H1 (cell line): ENCODE measurements around the gene RHCG. TPM values are rescaled to one million over a fixed set of nuclear protein-coding genes. Genes with fewer than 3 reads are reported as not detected.
A peak's percentile ranks its signal among the peaks of the same experiment; 100 is the strongest.

Experiments used
- ASH2L ChIP-seq: fragments of 200-600, 300-600 bp; sonication (generic); IDR thresholded peaks from one replicate; pipeline ENCODE4 v1.7.1; 2017; ENCODE audit warnings: low read length
- BCL11A ChIP-seq, 2 experiments: IDR thresholded peaks; one replicate each; pipeline ENCODE4 v1.6.1; 2011; ENCODE audit warnings: low read depth in 2 of 2, low read length in 2 of 2, mild to moderate bottlenecking in 2 of 2
- BRCA1 ChIP-seq: IDR thresholded peaks from 2 replicates; pipeline ENCODE4 v1.6.1; 2012; ENCODE audit warnings: low read depth, low read length, improper control_type of control experiment
- CBX8 ChIP-seq: fragments of 300-800, 300-1000 bp; sonication (generic); IDR thresholded peaks from 2 replicates; pipeline ENCODE4 v1.7.1; 2016; ENCODE audit warnings: low read depth, low read length, borderline replicate concordance
- CEBPB ChIP-seq: IDR thresholded peaks from 2 replicates; pipeline ENCODE4 v1.6.1; 2012; ENCODE audit warnings: low read depth, low read length
- GABPA ChIP-seq: IDR thresholded peaks from 2 replicates; pipeline ENCODE4 v1.6.1; 2011; ENCODE audit warnings: mild to moderate bottlenecking, low read length, moderate library complexity, borderline replicate concordance; ENCODE audit not compliant: insufficient read depth
- MAFK ChIP-seq: IDR thresholded peaks from 2 replicates; pipeline ENCODE4 v1.6.1; 2012; ENCODE audit warnings: low read depth, mild to moderate bottlenecking, improper control_type of control experiment, low read length
- POLR2AphosphoS5 ChIP-seq: IDR thresholded peaks from 2 replicates; pipeline ENCODE4 v1.6.1; 2011; ENCODE audit warnings: low read depth, low read length
- SUZ12 ChIP-seq: fragments of 200-600 bp; sonication (generic); IDR thresholded peaks from 2 replicates; pipeline ENCODE4 v1.6.1; 2012; ENCODE audit warnings: mild to moderate bottlenecking, inconsistent platforms, low read length, moderate library complexity, mixed read lengths
- YY1 ChIP-seq: IDR thresholded peaks from 2 replicates; pipeline ENCODE4 v1.6.1; 2011; ENCODE audit warnings: low read depth, mild to moderate bottlenecking, low read length
- polyA plus RNA-seq, 7 experiments: library from polyadenylated mRNA; depleted of rRNA in 3 of 7; stranded (reverse) in 5 of 7; unstranded in 2 of 7; fragments of >200 nt in 5 of 7; fragments of 200-250 nt in 2 of 7; gene quantifications; 1 replicate in 5 of 7; 2 replicates in 1 of 7; 4 replicates in 1 of 7; pipeline versions ENCODE4 v1.2.1 to v1.2.3, GENCODE V29; 2011 to 2013; ENCODE audit warnings: missing spikeins in 2 of 7, mixed read lengths in 2 of 7
- total RNA-seq: library from RNA; stranded (reverse); fragmentation: NEBNext Ultra II Directional; extraction: Animal tissue kit (Norgen Biotek cat#: 25700); gene quantifications from 2 replicates; pipeline ENCODE4 v1.2.1, GENCODE V29; 2021
- TF ChIP-seq, protein P1 (sequence below): fragments of 300-600 bp; sonication (generic); IDR thresholded peaks from 2 replicates; pipeline ENCODE4 v1.7.1; 2012; ENCODE audit warnings: low read length, moderate library complexity, mild to moderate bottlenecking, inconsistent platforms; ENCODE audit not compliant: insufficient replicate concordance
- TF ChIP-seq, protein P2 (sequence below): IDR thresholded peaks from 2 replicates; pipeline ENCODE4 v1.6.1; 2011; ENCODE audit warnings: low read length, improper control_type of control experiment

Gene RHCG
- total and polyA plus RNA-seq, 2 of the 8 experiments (the other 6 are each of a cell fraction or from before 2014, with no cell fraction given): 0.68 TPM; not detected in 1

DNA sequence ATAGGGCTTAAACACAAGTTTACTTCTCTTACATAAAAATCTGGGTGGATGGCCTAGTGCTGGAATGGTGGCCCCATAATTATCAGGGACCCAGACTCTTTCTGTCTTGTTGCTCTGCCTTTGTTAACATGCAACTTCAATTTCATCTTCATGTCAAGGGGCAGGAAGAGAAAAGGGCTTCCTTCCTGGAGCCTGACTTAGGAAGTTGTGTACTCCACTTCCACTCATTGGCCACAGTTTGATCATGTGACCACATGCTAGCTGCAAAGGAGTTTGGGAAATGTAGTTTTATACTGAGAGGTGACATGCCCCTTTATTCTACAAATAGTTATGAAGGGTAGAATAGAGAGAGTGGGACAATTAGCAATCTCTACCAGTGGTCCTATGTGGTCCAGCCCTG lies 39.3 kb downstream of the RHCG start (continued):
- TF ChIP-seq, protein P1, sequence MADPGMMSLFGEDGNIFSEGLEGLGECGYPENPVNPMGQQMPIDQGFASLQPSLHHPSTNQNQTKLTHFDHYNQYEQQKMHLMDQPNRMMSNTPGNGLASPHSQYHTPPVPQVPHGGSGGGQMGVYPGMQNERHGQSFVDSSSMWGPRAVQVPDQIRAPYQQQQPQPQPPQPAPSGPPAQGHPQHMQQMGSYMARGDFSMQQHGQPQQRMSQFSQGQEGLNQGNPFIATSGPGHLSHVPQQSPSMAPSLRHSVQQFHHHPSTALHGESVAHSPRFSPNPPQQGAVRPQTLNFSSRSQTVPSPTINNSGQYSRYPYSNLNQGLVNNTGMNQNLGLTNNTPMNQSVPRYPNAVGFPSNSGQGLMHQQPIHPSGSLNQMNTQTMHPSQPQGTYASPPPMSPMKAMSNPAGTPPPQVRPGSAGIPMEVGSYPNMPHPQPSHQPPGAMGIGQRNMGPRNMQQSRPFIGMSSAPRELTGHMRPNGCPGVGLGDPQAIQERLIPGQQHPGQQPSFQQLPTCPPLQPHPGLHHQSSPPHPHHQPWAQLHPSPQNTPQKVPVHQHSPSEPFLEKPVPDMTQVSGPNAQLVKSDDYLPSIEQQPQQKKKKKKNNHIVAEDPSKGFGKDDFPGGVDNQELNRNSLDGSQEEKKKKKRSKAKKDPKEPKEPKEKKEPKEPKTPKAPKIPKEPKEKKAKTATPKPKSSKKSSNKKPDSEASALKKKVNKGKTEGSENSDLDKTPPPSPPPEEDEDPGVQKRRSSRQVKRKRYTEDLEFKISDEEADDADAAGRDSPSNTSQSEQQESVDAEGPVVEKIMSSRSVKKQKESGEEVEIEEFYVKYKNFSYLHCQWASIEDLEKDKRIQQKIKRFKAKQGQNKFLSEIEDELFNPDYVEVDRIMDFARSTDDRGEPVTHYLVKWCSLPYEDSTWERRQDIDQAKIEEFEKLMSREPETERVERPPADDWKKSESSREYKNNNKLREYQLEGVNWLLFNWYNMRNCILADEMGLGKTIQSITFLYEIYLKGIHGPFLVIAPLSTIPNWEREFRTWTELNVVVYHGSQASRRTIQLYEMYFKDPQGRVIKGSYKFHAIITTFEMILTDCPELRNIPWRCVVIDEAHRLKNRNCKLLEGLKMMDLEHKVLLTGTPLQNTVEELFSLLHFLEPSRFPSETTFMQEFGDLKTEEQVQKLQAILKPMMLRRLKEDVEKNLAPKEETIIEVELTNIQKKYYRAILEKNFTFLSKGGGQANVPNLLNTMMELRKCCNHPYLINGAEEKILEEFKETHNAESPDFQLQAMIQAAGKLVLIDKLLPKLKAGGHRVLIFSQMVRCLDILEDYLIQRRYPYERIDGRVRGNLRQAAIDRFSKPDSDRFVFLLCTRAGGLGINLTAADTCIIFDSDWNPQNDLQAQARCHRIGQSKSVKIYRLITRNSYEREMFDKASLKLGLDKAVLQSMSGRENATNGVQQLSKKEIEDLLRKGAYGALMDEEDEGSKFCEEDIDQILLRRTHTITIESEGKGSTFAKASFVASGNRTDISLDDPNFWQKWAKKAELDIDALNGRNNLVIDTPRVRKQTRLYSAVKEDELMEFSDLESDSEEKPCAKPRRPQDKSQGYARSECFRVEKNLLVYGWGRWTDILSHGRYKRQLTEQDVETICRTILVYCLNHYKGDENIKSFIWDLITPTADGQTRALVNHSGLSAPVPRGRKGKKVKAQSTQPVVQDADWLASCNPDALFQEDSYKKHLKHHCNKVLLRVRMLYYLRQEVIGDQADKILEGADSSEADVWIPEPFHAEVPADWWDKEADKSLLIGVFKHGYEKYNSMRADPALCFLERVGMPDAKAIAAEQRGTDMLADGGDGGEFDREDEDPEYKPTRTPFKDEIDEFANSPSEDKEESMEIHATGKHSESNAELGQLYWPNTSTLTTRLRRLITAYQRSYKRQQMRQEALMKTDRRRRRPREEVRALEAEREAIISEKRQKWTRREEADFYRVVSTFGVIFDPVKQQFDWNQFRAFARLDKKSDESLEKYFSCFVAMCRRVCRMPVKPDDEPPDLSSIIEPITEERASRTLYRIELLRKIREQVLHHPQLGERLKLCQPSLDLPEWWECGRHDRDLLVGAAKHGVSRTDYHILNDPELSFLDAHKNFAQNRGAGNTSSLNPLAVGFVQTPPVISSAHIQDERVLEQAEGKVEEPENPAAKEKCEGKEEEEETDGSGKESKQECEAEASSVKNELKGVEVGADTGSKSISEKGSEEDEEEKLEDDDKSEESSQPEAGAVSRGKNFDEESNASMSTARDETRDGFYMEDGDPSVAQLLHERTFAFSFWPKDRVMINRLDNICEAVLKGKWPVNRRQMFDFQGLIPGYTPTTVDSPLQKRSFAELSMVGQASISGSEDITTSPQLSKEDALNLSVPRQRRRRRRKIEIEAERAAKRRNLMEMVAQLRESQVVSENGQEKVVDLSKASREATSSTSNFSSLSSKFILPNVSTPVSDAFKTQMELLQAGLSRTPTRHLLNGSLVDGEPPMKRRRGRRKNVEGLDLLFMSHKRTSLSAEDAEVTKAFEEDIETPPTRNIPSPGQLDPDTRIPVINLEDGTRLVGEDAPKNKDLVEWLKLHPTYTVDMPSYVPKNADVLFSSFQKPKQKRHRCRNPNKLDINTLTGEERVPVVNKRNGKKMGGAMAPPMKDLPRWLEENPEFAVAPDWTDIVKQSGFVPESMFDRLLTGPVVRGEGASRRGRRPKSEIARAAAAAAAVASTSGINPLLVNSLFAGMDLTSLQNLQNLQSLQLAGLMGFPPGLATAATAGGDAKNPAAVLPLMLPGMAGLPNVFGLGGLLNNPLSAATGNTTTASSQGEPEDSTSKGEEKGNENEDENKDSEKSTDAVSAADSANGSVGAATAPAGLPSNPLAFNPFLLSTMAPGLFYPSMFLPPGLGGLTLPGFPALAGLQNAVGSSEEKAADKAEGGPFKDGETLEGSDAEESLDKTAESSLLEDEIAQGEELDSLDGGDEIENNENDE: no peak
- TF ChIP-seq BCL11A (IDR thresholded peaks at IDR 0.05; ENCODE audit: low read depth in 2 of 2, low read length in 2 of 2) (no peak), MAFK (no peak), ASH2L (no peak), CBX8 (no peak), YY1 (peak; percentile 51; the same call in 1 of the 2 replicates), SUZ12 (no peak), GABPA (no peak), CEBPB (no peak), BRCA1 (no peak), POLR2AphosphoS5 (no peak)
- TF ChIP-seq, protein P2, sequence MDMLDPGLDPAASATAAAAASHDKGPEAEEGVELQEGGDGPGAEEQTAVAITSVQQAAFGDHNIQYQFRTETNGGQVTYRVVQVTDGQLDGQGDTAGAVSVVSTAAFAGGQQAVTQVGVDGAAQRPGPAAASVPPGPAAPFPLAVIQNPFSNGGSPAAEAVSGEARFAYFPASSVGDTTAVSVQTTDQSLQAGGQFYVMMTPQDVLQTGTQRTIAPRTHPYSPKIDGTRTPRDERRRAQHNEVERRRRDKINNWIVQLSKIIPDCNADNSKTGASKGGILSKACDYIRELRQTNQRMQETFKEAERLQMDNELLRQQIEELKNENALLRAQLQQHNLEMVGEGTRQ: peak; percentile 86
